ENCODE results near the gene LRPAP1.

Gene LRPAP1

DNA sequence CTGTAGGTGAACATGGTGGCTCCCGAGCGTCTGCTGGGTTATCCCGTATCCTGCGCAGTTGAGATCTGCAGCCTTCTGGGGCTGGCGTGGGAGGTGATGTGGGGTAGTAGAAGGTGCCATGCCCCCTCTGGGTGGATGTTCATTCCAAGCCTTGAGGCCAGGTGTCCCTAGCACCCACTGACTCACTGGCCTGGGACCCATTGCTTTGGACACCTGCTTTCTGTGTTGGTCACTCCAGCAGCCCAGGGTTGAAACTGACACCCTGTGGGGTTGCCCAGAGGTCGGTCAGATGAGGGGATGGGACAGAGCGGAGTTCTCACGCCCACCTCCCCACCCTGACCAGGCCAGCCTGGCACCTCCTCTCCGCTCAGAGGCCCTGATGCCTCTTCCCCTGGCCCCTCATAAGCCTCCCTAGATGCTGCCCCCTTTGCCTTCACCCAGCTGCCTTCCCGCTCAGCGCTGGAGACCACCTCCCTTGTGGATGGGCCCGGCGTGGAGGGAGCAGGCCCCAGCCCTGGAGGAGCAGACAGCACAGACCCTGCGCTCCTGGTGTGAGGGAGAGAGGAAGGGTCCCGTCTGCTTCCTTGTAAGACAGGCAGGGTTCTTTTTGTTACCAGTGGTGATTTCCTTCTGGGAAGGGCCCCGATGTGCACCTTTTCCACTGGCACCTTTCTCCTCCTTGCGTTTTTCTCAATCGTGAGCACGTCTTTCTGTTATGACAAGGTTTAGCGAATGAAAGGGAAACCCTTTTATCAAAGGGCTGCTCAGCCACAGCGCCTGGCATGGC is 67.1 kb downstream of the LRPAP1 start:
- Histone ChIP-seq H2AK5ac (ENCODE audit: low read length, severe bottlenecking) (no peak overlapping the region), H2BK5ac (ENCODE audit: low read depth, low read length, poor library complexity, severe bottlenecking) (no peak overlapping the region), H3K23ac (ENCODE audit: low read length in 2 of 2) (no peak overlapping the region), H3K18ac (ENCODE audit: low read depth in 1 of 2, low read length in 2 of 2) (no peak overlapping the region), H3K36me3 (ENCODE audit: control insufficient read depth in 1 of 2, insufficient read depth in 2 of 2, low read depth in 1 of 2, low read length in 2 of 2) (no peaks in the 10 kb centered on the region), H3K9ac (ENCODE audit: low read length) (no peak overlapping the region), H3K4me3 (ENCODE audit: insufficient read depth in 1 of 2, low read depth in 1 of 2, low read length in 2 of 2) (no peak overlapping the region), H3K27ac (ENCODE audit: low read length, poor library complexity, severe bottlenecking) (no peak overlapping the region), H2AFZ (ENCODE audit: low read depth, low read length) (no peak overlapping the region), H4K91ac (ENCODE audit: low read length) (no peak overlapping the region), H3K9me3 (ENCODE audit: control insufficient read depth, low read length) (no peaks in the 10 kb centered on the region), H2BK15ac (ENCODE audit: low read depth, poor library complexity, severe bottlenecking) (no peak overlapping the region), H3K4ac (ENCODE audit: low read depth in 1 of 2, low read length in 2 of 2) (no peak overlapping the region), H2BK120ac (ENCODE audit: low read depth, low read length) (no peak overlapping the region), H4K8ac (ENCODE audit: low read length) (no peak overlapping the region), H3K79me1 (replicated peaks; ENCODE audit: low read length, poor library complexity, severe bottlenecking) (no peaks in the 10 kb centered on the region), H3K4me2 (ENCODE audit: low read length, poor library complexity, severe bottlenecking) (no peak overlapping the region), H3K4me1 (ENCODE audit: control insufficient read depth, insufficient read depth, low read depth, low read length) (peaks cover 15% of the 10 kb centered on the region), H3K27me3 (ENCODE audit: control insufficient read depth in 1 of 2, insufficient read depth in 1 of 2, low read length in 2 of 2) (peaks cover 45 to 72% of the 10 kb centered on the region in 2 experiments), H2BK12ac (ENCODE audit: low read length in 2 of 2) (no peak overlapping the region), H3K14ac (ENCODE audit: low read length in 2 of 2) (no peak overlapping the region)
- 92% methylated on average over 19 of the region's 21 CpGs for WGBS
- DNase-seq = no peak

DNA sequence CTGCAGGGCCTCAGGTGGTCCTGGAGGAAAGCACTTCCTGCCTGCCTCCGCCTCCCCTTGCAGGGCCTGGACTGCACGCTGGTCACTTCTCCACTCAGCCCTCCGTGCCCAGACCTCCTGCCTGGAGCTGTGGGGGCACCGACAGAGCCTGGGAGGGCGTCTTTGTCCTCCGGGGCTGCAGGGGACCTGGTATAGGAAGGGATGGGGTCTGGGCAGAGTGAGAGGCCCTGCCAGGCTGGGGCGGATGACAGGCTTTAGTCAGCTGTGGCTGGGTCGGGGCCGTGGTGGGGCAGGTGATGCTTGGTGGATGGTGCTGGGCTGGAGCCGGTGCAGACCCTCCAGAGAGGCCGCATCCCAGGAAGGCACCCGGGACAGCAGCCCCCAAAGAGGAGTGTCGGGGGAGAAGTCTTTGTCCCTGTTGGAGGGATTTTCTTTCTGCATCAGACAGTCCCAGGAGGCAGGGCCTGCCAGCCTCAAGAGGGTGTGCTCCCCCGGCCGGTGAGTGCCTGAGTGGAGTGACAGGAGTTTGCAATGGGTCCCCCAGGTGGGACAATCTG is 67.8 kb downstream of the LRPAP1 start:
- Histone ChIP-seq H2BK120ac (ENCODE audit: low read depth, low read length) (no peak overlapping the region), H3K23ac (ENCODE audit: low read length in 2 of 2) (no peak overlapping the region), H3K9me3 (ENCODE audit: control insufficient read depth, low read length) (no peaks in the 10 kb centered on the region), H3K36me3 (ENCODE audit: control insufficient read depth in 1 of 2, insufficient read depth in 2 of 2, low read depth in 1 of 2, low read length in 2 of 2) (no peaks in the 10 kb centered on the region), H3K4me1 (ENCODE audit: control insufficient read depth, insufficient read depth, low read depth, low read length) (peaks cover 15% of the 10 kb centered on the region), H3K9ac (ENCODE audit: low read length) (no peak overlapping the region), H3K4ac (ENCODE audit: low read depth in 1 of 2, low read length in 2 of 2) (no peak overlapping the region), H3K4me2 (ENCODE audit: low read length, poor library complexity, severe bottlenecking) (no peak overlapping the region), H3K14ac (ENCODE audit: low read length in 2 of 2) (peak overlapping the region in 1 of 2 experiments; percentile 7), H2AK5ac (ENCODE audit: low read length, severe bottlenecking) (no peak overlapping the region), H4K91ac (ENCODE audit: low read length) (no peak overlapping the region), H4K8ac (ENCODE audit: low read length) (no peak overlapping the region), H3K79me1 (replicated peaks; ENCODE audit: low read length, poor library complexity, severe bottlenecking) (no peaks in the 10 kb centered on the region), H2BK15ac (ENCODE audit: low read depth, poor library complexity, severe bottlenecking) (no peak overlapping the region), H3K4me3 (ENCODE audit: insufficient read depth in 1 of 2, low read depth in 1 of 2, low read length in 2 of 2) (no peak overlapping the region), H3K27ac (ENCODE audit: low read length, poor library complexity, severe bottlenecking) (no peak overlapping the region), H2AFZ (ENCODE audit: low read depth, low read length) (no peak overlapping the region), H2BK12ac (ENCODE audit: low read length in 2 of 2) (no peak overlapping the region), H3K27me3 (ENCODE audit: control insufficient read depth in 1 of 2, insufficient read depth in 1 of 2, low read length in 2 of 2) (peaks cover 46 to 69% of the 10 kb centered on the region in 2 experiments), H3K18ac (ENCODE audit: low read depth in 1 of 2, low read length in 2 of 2) (no peak overlapping the region), H2BK5ac (ENCODE audit: low read depth, low read length, poor library complexity, severe bottlenecking) (no peak overlapping the region)
- WGBS = 84% methylated on average over 15 of the region's 15 CpGs
- no peak for DNase-seq

DNA sequence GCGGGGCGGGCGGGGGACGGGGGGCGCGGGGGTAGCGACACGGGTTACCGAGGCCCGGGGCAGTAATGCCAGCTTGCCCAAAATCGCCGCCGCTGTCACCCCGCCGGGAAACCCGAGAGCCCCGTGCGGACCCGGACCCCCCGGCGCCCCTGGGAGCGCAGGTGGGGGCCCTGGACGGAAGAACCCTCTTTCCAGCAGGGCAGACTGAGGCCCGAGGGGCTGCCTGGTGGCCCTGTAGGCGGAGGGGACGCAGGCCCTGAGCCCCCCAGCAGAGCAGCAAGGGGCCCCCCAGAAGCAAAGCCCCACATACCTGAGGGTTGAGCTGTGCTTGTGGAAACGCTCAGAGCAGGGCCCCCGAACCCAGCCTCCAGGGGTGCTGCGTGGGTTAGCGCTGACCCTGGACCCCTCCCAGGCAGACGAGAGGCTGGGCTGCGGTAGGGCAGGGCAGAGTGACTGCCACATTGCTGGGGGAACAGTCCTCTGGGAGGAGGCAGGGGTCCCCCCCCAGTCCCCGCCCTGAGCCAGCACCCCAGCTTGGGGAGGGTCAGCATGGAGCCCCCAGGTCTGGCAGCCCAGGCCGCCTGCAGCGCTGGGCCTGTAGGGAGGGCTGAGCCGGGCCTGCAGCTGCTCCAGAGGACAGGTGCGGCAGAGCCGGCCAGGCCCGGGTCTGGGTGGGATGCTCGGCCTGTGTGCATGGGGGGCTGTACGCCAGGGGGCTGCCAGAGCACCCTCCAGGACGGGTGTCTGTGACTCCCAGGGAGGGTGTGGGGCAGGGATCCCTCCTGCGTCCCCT is 68.5 kb downstream of the LRPAP1 start:
- WGBS = 54% methylated on average over 43 of the region's 43 CpGs
- peak overlapping the region in 1 of 2 experiments; percentile 43 for H3K4me3 ChIP-seq (ENCODE audit: insufficient read depth in 1 of 2, low read depth in 1 of 2, low read length in 2 of 2)
- H2AK5ac ChIP-seq (ENCODE audit: low read length, severe bottlenecking) = no peak overlapping the region
- H3K4ac ChIP-seq (ENCODE audit: low read depth in 1 of 2, low read length in 2 of 2) = no peak overlapping the region
- H3K9me3 ChIP-seq (ENCODE audit: control insufficient read depth, low read length) = no peaks in the 10 kb centered on the region
- no peak overlapping the region for H2AFZ ChIP-seq (ENCODE audit: low read depth, low read length)
- H3K4me1 ChIP-seq (ENCODE audit: control insufficient read depth, insufficient read depth, low read depth, low read length) = peaks cover 15% of the 10 kb centered on the region
- no peak overlapping the region for H4K8ac ChIP-seq (ENCODE audit: low read length)
- no peak overlapping the region for H3K27ac ChIP-seq (ENCODE audit: low read length, poor library complexity, severe bottlenecking)
- no peak for DNase-seq
- no peak overlapping the region for H2BK12ac ChIP-seq (ENCODE audit: low read length in 2 of 2)
- peaks cover 46 to 69% of the 10 kb centered on the region in 2 experiments for H3K27me3 ChIP-seq (ENCODE audit: control insufficient read depth in 1 of 2, insufficient read depth in 1 of 2, low read length in 2 of 2)
- H4K91ac ChIP-seq (ENCODE audit: low read length) = peak overlapping the region; percentile 15
- peak overlapping the region in 1 of 2 experiments; percentile 7 for H3K14ac ChIP-seq (ENCODE audit: low read length in 2 of 2)
- H3K9ac ChIP-seq (ENCODE audit: low read length) = no peak overlapping the region
- H3K79me1 ChIP-seq (replicated peaks; ENCODE audit: low read length, poor library complexity, severe bottlenecking) = no peaks in the 10 kb centered on the region
- H2BK5ac ChIP-seq (ENCODE audit: low read depth, low read length, poor library complexity, severe bottlenecking) = no peak overlapping the region
- no peak overlapping the region for H3K4me2 ChIP-seq (ENCODE audit: low read length, poor library complexity, severe bottlenecking)
- no peak overlapping the region for H3K18ac ChIP-seq (ENCODE audit: low read depth in 1 of 2, low read length in 2 of 2)
- H3K36me3 ChIP-seq (ENCODE audit: control insufficient read depth in 1 of 2, insufficient read depth in 2 of 2, low read depth in 1 of 2, low read length in 2 of 2) = no peaks in the 10 kb centered on the region
- no peak overlapping the region for H3K23ac ChIP-seq (ENCODE audit: low read length in 2 of 2)
- H2BK15ac ChIP-seq (ENCODE audit: low read depth, poor library complexity, severe bottlenecking) = no peak overlapping the region
- H2BK120ac ChIP-seq (ENCODE audit: low read depth, low read length) = no peak overlapping the region

All from mesenchymal stem cell (in vitro differentiated cells and primary cell).